GM10847 (cell line): ENCODE data around the gene ZNF217.

Experiments used
- POLR2A ChIP-seq: IDR thresholded peaks from 2 replicates; pipeline ENCODE4 v1.6.1; 2011; ENCODE audit not compliant: insufficient read length; ENCODE audit errors: extremely low read depth

ZNF217 gene

GRCh38 chr20:53579581-53580375 is 13.9 kb downstream of the ZNF217 start:
- no peak for TF ChIP-seq POLR2A

DNA sequence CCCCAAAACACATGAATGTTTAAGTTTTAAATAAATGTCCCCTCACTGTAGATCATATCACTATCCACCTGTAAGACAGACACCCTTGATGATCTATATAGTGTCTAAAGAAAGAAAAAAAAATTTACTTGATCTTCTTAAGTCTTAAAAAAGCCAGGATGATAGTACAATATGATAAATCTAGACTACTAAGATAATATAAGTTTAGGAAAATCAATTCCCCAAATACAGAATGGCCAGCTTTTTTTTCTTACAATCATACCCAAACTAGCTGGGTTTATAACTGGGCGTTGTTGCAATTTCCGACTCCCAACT is 14.4 kb downstream of the ZNF217 start:
- no peak for TF ChIP-seq POLR2A

DNA sequence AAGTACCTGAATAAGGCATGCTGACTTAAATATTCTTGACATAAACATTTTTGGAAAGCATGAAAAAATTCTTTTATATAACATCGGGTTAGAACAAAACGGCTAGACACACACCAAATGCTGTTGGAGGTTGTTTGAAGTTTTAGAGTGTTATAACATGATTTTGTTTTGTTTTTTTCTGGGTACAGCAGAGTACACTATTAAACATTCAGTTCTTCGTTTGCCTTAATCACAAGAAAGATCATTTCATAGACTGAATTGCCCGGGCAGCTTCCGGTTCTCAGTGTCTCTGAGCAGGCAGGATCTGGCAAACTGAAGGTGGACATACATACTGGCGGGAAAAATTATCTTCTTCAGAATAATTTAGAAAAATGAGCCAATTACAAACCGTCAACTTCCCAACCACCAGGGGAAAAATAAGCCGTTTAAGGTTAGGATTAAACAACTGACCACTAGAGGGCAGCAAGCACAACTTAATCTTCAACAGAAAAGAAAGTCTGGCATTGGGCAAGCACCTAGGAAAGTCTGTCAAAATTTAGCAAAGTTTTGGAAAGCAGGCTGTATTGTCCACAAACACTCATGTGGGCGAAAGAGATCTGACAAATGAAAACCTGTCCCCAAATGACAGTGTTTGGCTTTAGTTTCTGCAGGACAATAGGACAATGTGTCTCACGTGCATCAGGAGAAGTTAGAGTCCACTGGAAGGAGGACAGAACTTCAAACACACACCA is 15.0 kb downstream of the ZNF217 start:
- TF ChIP-seq POLR2A = no peak

DNA sequence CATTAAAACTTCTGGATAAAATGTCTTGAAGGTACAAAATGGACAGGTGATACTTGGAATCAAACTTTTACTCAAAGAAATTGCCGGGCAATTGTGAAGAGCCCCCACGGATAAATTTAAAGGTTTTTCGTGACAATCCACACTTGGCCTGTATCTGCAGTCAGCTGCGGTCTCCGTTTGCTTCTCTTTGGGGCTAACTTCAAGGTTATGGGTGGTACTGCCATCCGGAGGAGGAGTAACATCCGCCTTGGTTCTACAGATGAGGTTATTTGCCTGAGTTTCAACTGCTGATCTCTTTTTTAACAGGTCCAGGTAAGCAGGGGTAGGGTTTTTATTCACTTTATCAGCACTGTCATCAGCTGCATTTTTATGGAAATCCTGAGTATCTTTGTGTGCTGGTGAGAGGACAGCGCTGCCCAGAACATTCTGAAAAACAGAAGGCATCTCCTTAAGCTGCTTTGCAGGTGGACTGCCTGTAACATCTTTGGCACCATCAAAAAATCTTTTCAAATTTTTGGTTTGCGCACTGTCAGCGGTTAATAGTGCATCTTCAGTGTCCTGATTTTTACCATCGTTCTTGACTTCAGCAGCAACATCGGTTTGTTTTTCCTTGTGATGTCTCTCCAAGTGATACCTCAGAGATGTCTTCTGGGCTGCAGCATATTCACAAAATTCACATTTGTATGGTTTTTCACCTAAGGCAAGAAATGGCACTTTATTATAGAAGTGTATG is 16.9 kb downstream of the ZNF217 start:
- TF ChIP-seq POLR2A = no peak

DNA sequence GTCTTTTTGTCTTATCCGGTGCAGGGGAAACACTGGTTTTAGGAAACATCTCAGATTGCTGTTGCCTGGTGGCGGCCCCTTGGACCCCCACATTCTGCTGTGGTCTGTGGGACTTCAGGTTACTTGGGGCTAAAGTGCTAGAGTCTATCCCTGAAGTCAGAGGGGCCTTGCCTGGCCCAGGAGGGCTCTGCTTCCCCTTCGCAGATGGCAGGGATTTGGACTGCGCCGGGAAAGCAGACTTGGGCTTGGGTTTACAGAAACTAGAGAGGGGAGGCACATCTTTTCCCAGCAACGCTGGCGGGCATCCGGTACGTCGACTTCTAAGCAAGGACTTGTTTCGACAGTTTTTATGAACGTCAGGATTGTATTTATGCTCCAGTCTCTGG is 17.5 kb downstream of the ZNF217 start:
- no peak for TF ChIP-seq POLR2A

DNA sequence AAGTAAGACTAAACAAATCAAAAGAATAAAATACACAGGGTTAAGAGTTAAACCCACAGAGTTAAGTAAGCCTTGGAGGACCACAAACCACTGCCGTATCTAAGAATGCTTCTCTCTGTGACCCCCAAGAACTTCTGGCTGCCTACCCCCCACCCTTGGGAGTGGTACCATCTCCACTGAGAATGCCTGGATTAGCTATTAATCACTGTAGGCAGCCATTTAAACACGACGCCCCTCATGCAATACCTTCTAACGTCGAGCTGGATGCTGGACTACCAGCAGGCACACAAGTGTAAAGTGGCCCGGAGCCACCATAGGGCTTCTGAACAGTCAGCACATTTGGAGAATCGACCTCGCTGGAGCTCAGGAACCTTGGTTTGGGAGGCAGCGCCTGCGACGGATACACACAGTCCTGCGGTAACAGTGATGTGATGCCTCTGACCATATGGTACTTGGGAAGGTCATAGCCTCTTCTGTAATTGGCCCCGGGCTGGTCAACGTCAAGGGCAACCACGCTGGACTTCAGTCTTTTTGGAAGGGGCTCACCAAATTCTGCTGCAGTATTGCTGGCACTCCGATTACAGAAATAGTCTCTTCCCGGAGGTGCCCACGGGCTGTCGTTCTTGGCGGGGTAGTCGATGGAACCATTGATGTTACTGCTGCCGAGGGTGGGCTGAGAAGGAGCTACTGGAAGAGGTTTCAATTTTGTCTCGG is 18.0 kb downstream of the ZNF217 start:
- no peak for TF ChIP-seq POLR2A

- TF ChIP-seq POLR2A = no peak
Measured at GRCh38 chr20:53574819-53575218, 18.8 kb downstream of the ZNF217 start.

DNA sequence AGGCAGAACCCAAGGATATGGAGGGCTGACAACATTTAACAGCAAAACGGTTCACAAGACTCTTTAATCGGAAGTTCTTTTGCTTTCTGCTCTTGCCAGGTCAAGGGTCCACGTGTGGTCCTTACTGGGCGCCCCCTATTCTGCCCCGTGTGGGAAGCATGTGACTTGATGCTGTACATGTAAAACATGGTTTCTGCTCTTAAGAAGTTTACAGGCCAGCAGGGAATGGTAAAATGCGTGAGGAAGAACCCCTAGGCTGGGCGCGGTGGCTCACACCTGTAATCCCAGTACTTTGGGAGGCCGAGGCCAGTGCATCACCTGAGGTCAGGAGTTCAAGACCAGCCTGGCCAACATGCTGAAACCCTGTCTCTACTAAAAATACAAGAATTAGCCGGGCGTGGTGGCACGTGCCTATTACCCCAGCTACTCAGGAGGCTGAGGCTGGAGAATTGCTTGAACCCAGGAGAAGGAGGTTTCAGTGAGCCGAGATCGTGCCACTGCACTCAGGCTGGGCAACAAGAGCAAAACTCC is 19.3 kb downstream of the ZNF217 start:
- no peak for TF ChIP-seq POLR2A

DNA sequence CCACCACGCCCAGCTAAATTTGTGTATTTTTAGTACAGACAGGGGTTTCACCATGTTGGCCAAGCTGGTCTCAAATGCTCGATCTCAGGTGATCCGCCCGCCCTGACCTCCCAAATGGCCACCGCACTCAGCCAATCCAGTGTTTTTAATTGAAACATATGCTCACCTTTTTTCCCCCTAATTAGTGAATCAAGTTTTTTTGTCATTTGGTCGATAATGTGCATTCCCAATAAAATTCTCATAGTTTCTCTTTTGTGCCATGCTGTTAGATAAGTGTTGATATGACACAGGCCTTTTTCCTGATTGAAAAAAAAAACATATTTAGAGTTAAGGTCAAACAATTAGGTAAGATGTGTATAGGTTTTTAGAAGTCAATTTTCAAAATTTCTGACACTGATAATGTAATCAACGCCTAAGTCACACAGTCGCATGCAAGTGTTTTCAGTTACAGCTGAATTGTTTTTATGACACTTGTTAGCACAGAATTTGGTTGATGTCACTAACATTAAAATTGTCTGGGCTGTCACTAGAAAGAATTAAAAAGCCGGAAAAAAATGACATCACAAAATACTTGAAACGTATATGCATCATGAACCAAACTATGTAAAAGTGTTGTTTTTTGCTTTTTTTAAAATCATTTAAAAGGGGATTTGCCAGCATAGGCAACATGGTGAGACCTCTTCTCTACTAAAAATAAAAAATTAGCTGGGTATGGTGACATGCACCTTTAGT is 21.9 kb downstream of the ZNF217 start:
- TF ChIP-seq POLR2A = no peak

GRCh38 chr20:53570446-53571276 is 23.0 kb downstream of the ZNF217 start:
- TF ChIP-seq POLR2A = no peak

GRCh38 chr20:53569606-53570307 is 23.9 kb downstream of the ZNF217 start:
- TF ChIP-seq POLR2A = no peak

GRCh38 chr20:53569005-53569404 is 24.6 kb downstream of the ZNF217 start:
- no peak for TF ChIP-seq POLR2A

GRCh38 chr20:53568351-53568750 is 25.3 kb downstream of the ZNF217 start:
- TF ChIP-seq POLR2A = no peak
